G401 (cell line): ENCODE data around the gene SNAP29. TPM values are rescaled to one million over a fixed set of nuclear protein-coding genes. Genes with fewer than 3 reads are reported as not detected.
"Not testable (repeated sequence)": the region's sequence is repeated elsewhere in the genome, so short reads cannot be mapped to it uniquely, and the experiment has no call there.

Experiments used
- DNase-seq: peaks from one replicate; pipeline ENCODE4 v3.0.0-alpha.2; 2015; ENCODE audit warnings: low spot score
- in situ Hi-C: cut with HindIII; loops from 2 replicates; pipeline ENCODE4 v1.10.0; 2016; ENCODE audit warnings: low sequenced_read_pairs, mixed read lengths
- total RNA-seq: library from RNA; depleted of rRNA; stranded (reverse); fragments of >200 nt; shearing (Covaris generic); gene quantifications from 2 replicates; pipeline ENCODE4 v1.2.3, GENCODE V29; 2014

The SNAP29 gene
- total RNA-seq, 1 experiment from 2014 or later, result 8.3 TPM

DNA sequence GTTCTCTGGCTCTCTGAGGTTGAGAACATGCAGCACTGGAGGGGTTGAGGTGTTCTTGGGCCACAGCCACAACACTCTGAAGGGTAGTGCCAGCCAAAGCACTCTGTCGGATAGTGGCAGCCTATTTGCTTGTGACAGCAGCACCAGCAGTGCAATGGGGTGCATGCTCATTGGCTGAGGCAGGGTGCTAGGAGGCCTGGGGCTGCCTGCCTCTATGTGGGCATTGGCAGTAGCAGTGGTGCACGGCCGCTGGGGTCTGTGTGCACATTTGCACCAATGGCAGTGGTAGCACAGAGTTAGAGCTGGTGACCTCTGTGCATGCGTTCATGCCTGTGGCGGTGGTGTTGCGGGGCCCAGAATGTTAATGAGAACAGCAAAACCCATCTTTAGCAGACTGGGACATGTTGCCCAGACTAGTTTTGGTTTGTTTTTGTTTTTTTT, 25.6 kb upstream of the SNAP29 start:
- in situ Hi-C loops, result no loop called here
- DNase-seq, result no peak

DNA sequence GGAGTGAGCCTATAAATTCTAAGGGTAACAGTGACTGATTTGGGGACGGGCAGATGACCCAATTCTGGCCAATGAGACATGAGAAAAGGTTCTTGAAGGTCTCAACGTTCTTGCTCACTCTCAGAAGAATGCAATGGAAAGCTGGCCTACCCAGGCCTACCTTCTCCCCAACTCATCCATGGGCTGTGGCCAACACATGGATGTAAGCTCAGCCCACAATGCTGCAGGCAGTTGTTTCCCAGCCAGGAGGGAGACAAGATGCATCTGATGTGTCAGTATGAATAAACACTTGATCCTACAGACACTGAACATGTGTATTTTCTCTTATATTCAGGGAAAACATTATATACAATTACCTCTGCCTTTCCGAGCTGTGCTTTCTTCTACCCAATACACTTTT, 24.6 kb upstream of the SNAP29 start:
- DNase-seq, result no peak
- in situ Hi-C loops, result no loop called here

DNA sequence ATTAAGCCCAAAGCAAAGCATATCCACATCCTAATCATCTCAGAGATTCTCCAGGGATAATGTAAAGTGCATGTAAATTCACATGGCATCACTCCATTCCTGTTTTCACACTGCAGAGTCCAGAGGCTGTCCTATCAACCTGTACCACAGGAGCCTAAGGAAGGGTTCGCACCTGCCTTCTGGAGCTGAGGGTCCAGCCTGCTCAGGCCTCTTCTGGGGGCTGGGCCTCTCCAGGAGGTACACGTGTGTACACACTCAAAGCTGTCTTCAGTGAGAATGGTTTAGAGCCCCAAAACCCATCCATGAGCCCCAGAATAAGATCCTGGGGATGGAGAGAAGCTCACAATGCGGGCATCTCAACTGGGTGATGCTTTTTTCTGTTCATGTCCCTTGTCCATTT, 24.1 kb upstream of the SNAP29 start:
- in situ Hi-C loops, result no loop called here
- no peak for DNase-seq

DNA sequence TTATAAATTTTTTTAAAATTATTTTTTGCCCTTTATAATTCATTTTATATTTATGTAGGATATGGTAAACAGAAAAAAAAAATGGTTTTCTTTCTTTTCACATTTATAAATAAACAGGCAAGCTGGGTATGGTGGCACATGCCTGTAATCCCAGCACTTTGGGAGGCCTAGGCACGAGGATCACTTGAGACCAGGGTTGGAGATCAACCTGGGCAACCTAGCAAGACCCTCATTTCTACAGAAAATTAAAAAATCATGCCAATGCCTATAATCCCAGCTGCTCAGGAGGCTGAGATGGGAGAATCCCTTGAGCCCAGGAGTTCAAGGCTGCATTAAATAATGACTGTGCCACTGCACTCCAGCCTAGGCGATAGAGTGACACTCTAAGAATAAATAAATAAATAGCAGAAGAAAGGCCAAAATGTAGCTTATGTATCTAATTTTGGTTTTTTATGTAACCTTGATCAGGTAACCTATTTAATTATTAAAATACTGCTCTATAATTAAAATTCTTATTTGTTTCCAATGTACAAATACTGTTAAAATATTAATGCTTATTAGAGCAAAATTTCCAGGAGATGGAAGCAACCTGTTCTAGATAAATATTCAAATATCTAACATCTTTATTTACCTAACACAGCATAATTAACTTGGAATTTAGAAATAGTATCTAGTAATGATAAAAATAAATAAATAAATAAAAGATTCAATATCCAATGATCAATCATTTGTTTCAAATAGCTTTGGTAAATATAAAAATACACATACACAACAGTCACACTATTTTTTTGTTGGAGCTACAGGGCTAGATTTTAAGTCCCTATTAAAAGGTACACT, 21.6 kb upstream of the SNAP29 start:
- in situ Hi-C loops, result no loop called here

DNA sequence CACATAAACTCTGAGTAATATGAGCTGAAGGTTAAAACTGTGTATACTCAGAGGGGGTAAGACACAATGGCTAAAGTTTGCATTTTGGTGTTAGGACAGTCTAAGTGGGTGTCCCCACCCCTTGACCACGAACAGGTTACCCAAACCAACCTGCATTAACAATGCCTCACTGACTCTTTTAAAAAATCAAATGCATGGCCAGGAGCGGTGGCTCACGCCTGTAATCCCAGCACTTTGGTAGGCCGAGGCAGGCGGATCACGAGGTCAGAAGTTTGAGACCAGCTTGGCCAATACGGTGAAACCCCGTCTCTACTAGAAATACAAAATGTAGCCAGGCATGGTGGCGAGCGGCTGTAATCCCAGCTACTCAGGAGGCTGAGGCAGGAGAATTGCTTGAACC, 19.5 kb upstream of the SNAP29 start:
- in situ Hi-C loops, DNase-seq: not testable (repeated sequence)

More for the DNA sequence above, 21.6 kb upstream of the SNAP29 start:
- DNase-seq, result no peak

DNA sequence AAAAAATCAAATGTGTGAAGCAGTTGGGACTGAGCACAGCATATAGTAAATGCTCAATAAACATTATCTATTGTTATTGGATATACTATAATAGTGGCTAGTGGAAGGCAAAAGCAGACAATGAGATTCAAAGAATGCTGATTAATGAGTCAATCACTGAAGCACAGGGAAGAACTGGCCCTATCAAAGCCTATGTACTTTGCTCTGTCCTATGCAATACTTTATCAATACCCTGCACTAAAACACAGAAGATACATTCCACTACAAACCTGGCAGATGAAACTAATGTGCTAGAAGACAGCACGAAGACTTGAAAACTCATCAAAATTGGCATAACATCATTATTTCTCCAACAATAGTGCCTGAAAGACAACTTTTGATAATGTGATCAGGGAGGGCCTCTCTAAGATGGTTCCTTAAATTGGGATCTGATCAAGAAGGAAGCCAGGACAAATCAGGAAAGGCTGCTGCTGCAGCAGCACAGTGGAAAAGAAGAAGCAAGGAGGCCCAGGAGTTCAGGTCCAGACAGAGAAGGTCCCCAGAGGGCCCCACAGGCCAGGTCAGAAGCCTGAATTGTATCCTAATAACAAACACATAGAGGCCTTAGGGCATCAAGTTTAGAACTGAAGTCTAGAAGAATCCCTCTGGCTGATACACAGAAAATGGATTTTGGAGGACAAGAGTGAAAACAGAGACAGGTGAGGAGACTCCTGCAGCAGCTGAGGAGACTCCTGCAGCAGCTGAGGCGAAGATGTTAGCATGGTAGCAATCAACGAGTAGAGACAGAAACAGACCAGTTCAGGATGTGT, 18.8 kb upstream of the SNAP29 start:
- no peak for DNase-seq
- in situ Hi-C loops, result no loop called here

DNA sequence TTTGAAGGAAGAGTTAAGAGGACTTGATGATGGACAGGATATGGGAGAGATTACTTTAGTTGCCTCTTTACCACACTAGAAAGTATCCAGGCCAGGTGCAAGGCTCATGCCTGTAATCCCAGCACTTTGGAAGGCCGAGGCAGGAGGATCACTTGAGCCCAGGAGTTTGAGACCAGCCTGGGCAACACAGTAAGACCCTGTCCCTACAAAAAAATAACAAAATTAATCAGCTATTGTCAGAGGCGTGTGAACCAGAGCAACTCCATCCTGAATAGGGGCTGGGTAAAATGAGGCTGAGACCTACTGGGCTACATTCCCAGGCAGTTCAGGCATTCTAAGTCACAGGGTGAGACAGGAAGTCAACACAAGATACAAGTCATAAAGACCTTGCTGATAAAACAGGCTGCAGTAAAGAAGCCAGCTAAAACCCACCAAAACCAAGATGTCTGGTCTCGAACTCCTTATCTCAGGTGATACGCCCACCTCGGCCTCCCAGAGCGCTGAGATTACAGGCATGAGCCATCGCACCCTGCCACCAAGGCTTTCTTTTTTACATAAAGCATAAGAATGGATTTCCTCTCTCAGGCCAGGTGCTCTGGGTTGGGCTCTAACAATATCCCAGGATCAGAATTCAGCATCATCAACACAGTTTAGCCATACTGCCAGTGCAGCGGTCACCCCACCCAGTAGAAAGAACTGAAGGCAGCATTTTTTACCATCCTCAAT, 18.0 kb upstream of the SNAP29 start:
- no peak for DNase-seq
- in situ Hi-C loops, result no loop called here

DNA sequence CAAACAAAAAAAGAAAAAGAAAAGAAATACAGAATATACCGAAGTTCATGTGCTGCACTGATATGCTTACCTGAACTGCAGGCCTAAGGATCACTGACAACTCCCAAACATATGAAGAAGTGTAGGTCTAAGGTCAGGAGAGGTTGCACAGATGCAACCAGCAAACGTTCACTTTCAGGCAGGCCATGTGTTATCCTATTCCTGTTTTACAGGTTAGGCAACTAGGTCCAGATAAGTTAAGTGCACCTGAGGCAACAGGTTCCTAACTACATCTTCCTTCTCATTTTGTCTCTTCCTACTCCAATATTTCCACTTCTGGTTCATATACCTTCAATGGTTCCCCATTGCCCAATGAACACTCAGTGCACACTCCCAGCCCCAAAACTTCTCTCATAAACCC, 15.3 kb upstream of the SNAP29 start:
- DNase-seq, result no peak
- in situ Hi-C loops, result no loop called here

DNA sequence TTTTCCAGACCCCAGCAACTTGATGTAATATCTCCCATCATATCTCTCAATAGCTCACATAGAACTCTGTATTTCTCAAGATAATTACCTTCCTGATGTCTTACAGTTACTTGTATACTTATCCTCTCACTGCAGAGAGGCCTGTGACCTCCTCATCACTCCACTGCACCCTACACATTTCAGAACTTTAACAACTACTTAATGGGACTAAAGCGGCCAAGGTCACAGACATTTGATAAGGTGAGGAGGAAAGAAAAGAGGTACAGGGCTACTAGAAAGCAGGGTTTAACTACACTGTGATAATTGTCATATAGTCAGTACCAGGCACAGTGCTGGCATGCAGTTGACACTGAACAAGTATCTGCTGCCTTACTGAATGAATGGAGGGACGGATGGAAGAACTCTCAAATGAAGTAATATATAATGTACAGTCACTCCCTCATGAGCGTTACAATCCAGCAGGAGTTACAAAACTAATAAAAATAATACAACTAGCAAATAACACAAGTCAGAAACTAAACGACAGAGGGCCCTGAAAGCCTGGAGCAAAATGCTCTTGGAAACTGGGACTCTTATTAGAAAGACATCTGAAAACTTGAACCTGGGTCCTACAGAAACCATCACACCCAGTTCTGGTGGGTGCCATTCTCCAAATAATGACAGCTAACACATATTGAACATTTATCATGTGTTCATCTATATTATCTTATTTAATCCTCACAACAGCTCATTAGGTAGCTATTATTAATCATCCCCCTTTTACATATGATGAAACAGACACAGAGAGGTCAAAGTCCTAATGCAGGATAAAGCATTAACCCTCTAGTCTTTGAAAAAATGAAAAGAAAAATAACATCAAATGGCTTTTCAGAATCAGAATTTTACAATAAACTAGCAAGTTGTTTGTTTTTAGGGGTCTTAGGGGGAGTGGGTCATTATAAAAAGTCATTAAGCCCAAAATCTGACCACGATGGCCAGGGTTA, 14.5 kb upstream of the SNAP29 start:
- DNase-seq, result no peak
- in situ Hi-C loops, result no loop called here

DNA sequence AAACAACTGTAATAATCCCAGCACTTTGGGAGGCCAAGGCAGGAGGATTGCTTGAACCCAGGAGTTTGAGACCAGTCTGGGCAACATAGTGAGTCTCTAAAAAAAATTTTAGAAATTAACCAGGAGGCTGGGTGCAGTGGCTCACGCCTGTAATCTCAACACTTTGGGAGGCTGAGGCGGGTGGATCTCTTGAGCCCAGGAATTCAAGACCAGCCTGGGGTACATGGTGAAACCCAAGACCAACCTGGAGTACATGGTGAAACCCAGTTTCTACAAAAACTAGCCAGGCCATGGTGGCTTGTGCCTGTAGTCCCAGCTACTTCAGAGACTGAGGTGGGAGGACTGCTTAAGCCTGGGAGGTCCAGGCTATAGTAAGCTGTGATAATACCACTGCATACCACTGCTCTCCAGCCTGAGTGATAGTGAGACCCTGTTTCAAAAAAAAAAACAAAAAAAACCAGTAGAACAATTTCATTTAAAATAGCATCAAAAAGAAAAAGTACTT, 11.4 kb upstream of the SNAP29 start:
- in situ Hi-C loops, result no loop called here
- DNase-seq, result no peak

DNA sequence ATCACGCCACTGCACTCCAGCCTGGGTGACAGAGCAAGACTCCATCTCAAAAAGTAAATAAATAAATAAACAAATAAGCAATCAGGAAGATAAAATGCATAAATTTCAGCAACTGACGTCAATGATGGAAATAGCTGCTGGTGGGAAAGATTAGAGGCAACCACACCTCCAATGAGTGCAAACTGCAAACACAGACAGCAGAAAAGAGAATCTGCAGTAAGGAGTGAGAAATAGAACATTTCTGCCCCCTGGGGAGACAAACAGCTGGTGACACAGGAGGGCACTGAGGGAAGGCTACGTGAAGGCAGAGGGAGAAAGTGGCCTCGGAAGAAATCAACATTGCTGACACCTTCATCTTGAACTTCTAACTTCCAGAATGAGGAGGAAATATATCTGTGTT, 6.7 kb upstream of the SNAP29 start:
- DNase-seq, result peak; percentile 33
- in situ Hi-C loops, result no loop called here

DNA sequence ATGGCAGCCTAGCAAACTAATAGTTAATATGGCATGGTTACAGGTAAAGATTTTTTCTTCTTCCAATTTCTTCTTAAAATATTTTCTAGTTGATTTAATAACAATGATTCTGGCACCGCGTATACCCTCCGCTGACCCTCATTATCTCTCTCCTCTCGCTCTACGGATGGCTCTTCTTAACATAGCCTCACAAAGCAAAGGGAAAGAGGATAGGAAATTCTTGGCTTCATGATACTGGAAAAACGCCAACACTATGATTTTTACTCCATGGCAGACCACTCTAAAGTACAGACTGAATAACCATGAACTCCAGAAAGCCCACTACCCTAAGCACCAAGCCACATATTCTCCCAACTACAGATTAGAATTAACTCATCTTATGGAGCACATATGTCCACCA, 6.3 kb upstream of the SNAP29 start:
- DNase-seq, result peak; percentile 33
- in situ Hi-C loops, result no loop called here

DNA sequence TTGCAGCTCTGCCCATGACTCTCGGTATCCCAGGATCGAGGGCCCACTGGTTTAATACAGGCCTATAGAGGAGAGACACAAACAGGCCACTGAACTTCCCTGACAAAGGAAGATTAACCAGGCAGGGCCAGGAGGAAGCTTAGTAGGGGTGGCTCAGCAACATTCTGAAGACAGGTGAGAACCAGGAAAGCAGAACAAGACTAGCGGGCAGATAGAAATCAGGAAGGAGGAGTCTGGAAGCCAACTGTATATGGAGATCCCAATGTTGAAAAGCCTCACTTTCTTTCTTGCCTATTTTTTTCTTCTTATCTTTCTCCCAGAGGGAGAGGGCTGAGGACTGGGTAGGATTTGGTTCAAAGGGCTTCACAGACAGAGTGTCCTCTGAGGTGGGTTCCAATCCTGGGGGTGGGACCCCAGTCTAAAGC, 5.6 kb upstream of the SNAP29 start:
- in situ Hi-C loops, result no loop called here
- no peak for DNase-seq

DNA sequence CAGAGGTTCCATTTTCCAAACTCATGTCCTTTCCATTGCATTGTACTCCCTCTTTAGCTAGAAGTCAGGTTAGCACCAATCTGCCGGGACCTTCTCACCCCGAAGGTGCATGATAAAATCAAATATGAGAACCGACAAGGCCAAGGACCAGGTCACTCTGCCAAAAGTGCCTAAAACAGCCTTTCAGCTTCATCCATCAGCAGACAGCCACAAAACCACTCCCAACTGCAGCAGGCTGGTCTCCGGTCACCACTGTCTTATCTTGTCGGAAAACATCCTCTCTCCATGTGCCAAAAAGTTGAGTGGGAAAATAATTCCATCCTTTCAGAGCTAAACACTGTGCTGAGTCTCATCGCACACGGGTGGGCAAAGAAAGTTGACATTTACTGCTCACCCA, 1.6 kb upstream of the SNAP29 start:
- peak; percentile 31 for DNase-seq
- in situ Hi-C loops, result no loop called here

DNA sequence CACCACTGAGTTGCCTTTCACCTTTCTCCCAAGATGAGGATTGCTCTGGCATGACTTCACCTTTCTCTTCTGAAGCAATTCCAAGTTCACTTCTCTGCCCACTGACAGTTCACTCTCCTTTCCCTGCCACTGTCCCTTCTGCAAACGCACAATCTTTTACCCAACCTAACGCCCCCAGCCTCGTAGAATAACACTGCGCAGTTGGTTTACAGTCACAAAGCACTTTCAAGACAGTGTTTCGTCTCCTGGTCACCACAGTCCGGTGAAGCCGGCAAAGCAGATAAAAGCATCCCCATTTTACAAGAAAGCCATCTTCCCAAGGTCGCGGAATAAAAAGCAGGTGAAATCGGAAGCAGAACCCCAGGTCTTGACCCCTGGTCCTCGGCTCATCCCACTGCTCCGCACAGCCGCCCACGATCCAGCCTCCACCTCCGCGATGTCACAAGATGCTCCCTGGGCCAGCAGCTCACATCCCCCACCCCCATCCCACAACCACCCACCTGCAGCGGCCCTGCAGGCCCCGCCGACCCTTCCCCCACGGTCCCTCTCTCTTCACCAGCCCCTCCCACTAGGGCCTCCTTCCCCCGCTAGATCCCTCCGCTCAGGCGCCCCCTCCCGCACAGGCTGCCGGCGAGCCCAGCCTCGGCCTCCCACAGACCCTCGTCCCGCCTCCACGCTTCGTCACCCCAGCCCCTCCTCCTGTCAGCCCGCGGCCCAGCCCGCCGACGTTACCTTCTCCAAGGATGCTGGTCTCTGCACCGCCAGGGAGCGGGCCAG, 781 bp upstream of the SNAP29 start:
- peak; percentile 83 for DNase-seq
- in situ Hi-C loops, result no loop called here

DNA sequence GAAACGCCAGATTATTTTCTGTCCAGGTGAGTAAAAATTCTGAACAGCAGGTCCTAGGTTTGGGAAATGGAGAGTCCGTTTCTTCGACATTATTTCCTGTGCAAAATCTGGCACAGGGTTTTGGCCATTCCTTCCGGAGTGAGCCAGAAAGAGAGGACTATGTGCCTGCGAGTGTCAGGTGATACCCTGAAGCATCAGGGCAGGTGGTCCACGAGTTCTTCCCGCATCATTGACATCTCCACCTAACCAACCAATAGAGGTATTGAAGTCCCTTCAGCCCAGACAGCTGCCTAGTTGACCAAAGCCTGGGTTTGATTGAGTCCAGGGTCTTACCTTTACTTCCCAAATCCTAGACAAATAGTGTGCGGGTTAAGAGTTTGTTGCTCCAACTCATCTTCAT, 808 bp downstream of the SNAP29 start:
- in situ Hi-C loops, result no loop called here
- peak; percentile 28 for DNase-seq

DNA sequence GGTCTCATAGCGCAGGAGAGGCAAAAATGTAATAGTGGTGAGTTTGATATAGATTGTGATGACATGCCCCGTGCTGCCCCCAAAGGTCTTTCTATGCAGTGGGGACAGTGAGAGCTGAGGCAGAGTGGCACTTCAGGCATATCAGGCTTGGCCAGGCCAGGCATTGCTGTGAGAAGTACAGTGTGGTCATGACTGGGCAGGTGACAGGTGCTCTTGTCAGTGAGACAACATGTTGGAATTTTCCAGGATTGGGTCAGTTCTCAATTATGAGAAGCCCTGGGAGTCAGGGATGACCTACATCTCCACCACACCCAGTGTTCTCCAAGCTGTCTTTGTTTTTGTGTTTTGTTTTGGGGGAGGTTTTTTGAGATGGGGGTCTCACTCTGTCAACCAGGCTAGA, 3.7 kb downstream of the SNAP29 start:
- in situ Hi-C loops, result no loop called here
- DNase-seq, result peak; percentile 76

DNA sequence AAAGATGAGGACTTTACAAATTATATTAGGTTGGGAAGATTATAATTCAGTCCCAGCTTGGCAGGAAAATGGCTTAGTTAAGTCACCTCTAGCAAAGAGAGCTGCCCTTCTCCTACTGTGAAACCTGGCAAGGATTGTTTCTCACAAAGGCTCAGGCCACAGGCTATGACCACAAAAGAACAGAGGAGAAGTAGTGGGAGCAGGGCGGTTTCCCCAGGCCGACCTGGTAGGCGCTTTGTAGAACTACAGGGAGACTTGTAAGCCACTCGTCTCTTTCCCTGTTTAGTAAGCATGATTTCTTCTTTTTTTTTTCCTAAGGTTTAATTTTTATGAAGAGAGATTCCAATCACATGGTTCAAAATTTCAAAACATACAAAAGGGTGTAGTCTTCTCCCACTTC, 4.6 kb downstream of the SNAP29 start:
- no peak for DNase-seq
- in situ Hi-C loops, result no loop called here
